Measurements from ENCODE around the gene CACNA2D1.

- TF ChIP-seq CTCF (IDR thresholded peaks at IDR 0.05) (no peak), EP300 (IDR thresholded peaks at IDR 0.05) (no peak)
These were observed 375.8 kb downstream of the CACNA2D1 start for GRCh38 chr7:82067628-82068264.
